PC-3 (cell line): Measurements from ENCODE around the gene KRTAP20-2. TPM values are rescaled to one million over a fixed set of nuclear protein-coding genes. Genes with fewer than 3 reads are reported as not detected.
A peak's percentile ranks its signal among the peaks of the same experiment; 100 is the strongest.

Experiments
- ATAC-seq: fragments of 200-7000 bp; cut with Tn5 transposase; 2 replicates; pipeline ENCODE4 v1.9.1; 2020; ENCODE audit warnings: mild to moderate bottlenecking, moderate library complexity
- BruUV-seq: library from RNA; stranded (reverse); fragments of 400-500 nt; replicated peaks from 2 replicates; lab custom pipeline; 2021; lab: Mats Ljungman, UMichigan
- CTCF ChIA-PET: fragments of 300-600 bp; sonication (Branson Sonifier 250); formaldehyde crosslinking; loops from one replicate; lab custom pipeline; 2022; ENCODE audit warnings: antibody characterized with exemption; lab: Charles Lee
- POLR2A ChIA-PET: fragments of 300-600 bp; sonication (Branson Sonifier 250); formaldehyde crosslinking; loops from one replicate; lab custom pipeline; 2022; ENCODE audit warnings: antibody characterized with exemption; ENCODE audit not compliant: unreplicated experiment; lab: Charles Lee
- DNase-seq: peaks from one replicate; pipeline ENCODE4 v3.0.0-alpha.2; 2015
- H2AFZ ChIP-seq: fragments of 300-600 bp; sonication (generic); 2 replicates; pipeline ENCODE4 v1.6.0; 2016; ENCODE audit warnings: antibody characterized with exemption, low read length
- H3F3A ChIP-seq: fragments of 300-600 bp; sonication (generic); one replicate; pipeline ENCODE4 v1.6.0; 2017; ENCODE audit warnings: antibody characterized with exemption, low read length, control low read depth, mild to moderate bottlenecking; ENCODE audit not compliant: unreplicated experiment
- H3K27ac ChIP-seq: fragments of 300-600 bp; sonication (generic); 2 replicates; pipeline ENCODE4 v1.5.1; 2016; ENCODE audit warnings: mild to moderate bottlenecking, low read length
- H3K27me3 ChIP-seq: fragments of 300-600 bp; sonication (generic); 2 replicates; pipeline ENCODE4 v1.6.1; 2016; ENCODE audit warnings: low read length, mixed read lengths
- H3K36me3 ChIP-seq: fragments of 300-600 bp; sonication (generic); 2 replicates; pipeline ENCODE4 v1.6.1; 2016; ENCODE audit warnings: low read depth, mixed run types, low read length, mixed read lengths
- H3K4me1 ChIP-seq: fragments of 300-600 bp; sonication (generic); 2 replicates; pipeline ENCODE4 v1.5.1; 2016; ENCODE audit warnings: low read length; ENCODE audit not compliant: insufficient read depth
- H3K4me2 ChIP-seq: fragments of 300-600 bp; sonication (generic); 2 replicates; pipeline ENCODE4 v1.6.0; 2016; ENCODE audit warnings: low read length
- H3K4me3 ChIP-seq: fragments of 300-600 bp; sonication (generic); 2 replicates; pipeline ENCODE4 v1.5.1; 2016; ENCODE audit warnings: mild to moderate bottlenecking, low read length, mixed read lengths
- H3K79me2 ChIP-seq: fragments of 300-600 bp; sonication (generic); 2 replicates; pipeline ENCODE4 v1.6.1; 2017; ENCODE audit warnings: low read length, mixed read lengths
- H3K9ac ChIP-seq: fragments of 300-600 bp; sonication (generic); 2 replicates; pipeline ENCODE4 v1.6.0; 2016; ENCODE audit warnings: mild to moderate bottlenecking, low read length
- H3K9me2 ChIP-seq: fragments of 300-600 bp; sonication (generic); replicated peaks from 2 replicates; pipeline ENCODE4 v1.6.1; 2016; ENCODE audit warnings: mixed run types, low read length, mixed read lengths
- H3K9me3 ChIP-seq: fragments of 300-600 bp; sonication (generic); 2 replicates; pipeline ENCODE4 v1.6.1; 2016; ENCODE audit warnings: low read length, mixed read lengths
- H4K20me1 ChIP-seq: fragments of 300-600 bp; sonication (generic); 2 replicates; pipeline ENCODE4 v1.6.1; 2016; ENCODE audit warnings: low read length, mixed read lengths
- CTCF ChIP-seq: fragments of 300-600 bp; sonication (generic); conservative IDR thresholded peaks from 2 replicates; pipeline ENCODE4 v1.5.1; 2017; ENCODE audit warnings: antibody characterized with exemption, low read depth, mild to moderate bottlenecking, low read length
- EZH2 ChIP-seq: fragments of 300-600 bp; sonication (generic); IDR thresholded peaks from one replicate; pipeline ENCODE4 v1.6.1; 2017; ENCODE audit warnings: antibody characterized with exemption, mild to moderate bottlenecking, low read length; ENCODE audit not compliant: unreplicated experiment
- EZH2phosphoT487 ChIP-seq: fragments of 300-600 bp; sonication (generic); IDR thresholded peaks from 2 replicates; pipeline ENCODE4 v1.6.1; 2018; ENCODE audit warnings: mild to moderate bottlenecking, antibody characterized with exemption, low read length, borderline replicate concordance
- intact Hi-C: fragments of 100-400 bp; cut with micrococcal nuclease; formaldehyde crosslinking; loops from 2 replicates; pipeline ENCODE4 v1.9.0; 2023
- total RNA-seq: library from RNA; depleted of rRNA; stranded (reverse); fragments of >200 nt; gene quantifications from 2 replicates; pipeline ENCODE4 v1.2.3, GENCODE V29; 2014; rRNA removed

KRTAP20-2 gene
- total RNA-seq, 1 experiment from 2014 or later = 0.51 TPM

GRCh38 chr21:30680586-30680985, 45.6 kb downstream of the KRTAP20-2 start:
- Histone ChIP-seq H2AFZ (no peak overlapping the region), H3F3A (no peaks in the 10 kb centered on the region), H3K4me3 (no peak overlapping the region), H3K9ac (no peak overlapping the region), H3K79me2 (no peaks in the 10 kb centered on the region), H3K27ac (no peak overlapping the region), H3K4me2 (no peak overlapping the region), H3K27me3 (no peaks in the 10 kb centered on the region), H4K20me1 (no peaks in the 10 kb centered on the region), H3K36me3 (no peaks in the 10 kb centered on the region), H3K4me1 (no peaks in the 10 kb centered on the region), H3K9me3 (no peaks in the 10 kb centered on the region), H3K9me2 (0 out of 2 replicates have a peak, but pooled peaks cover 5% of the 10 kb centered on the region)
- no TSS peak for BruUV-seq
- no peak for ATAC-seq
- TF ChIP-seq CTCF (no peak), EZH2phosphoT487 (no peak), EZH2 (no peak)
- CTCF ChIA-PET = no interaction called here
- DNase-seq = no peak
- intact Hi-C loops = no loop called here
- POLR2A ChIA-PET = no interaction called here

DNA sequence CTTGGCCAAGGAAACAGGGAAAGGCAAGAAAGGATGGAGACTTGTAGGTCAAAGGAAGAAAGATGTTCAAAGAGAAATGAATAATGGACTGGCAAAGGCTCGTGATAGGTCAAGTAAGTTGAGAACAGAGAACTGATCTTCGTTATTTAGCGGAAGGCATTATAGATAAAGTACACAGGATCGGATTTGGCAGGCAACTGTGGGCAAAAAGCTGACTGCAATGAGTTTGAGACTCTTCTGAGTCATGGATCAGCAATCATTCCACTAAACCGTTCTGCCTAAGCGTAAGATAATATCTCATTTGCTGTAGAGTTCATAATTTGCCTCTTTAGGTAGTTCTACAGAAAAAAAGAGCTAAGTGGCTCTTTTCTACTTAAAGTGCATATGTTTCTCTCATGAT, 49.5 kb downstream of the KRTAP20-2 start:
- Histone ChIP-seq H3K9me3 (no peaks in the 10 kb centered on the region), H3K4me3 (no peak overlapping the region), H3K4me2 (no peak overlapping the region), H3K79me2 (no peaks in the 10 kb centered on the region), H3K36me3 (no peaks in the 10 kb centered on the region), H3K4me1 (no peaks in the 10 kb centered on the region), H4K20me1 (no peaks in the 10 kb centered on the region), H2AFZ (no peak overlapping the region), H3K27me3 (no peaks in the 10 kb centered on the region), H3F3A (no peaks in the 10 kb centered on the region), H3K9ac (no peak overlapping the region), H3K27ac (no peak overlapping the region), H3K9me2 (no peaks in the 10 kb centered on the region)
- intact Hi-C loops = no loop called here
- 0 out of 2 replicates have a peak, but pooled peaks have one; percentile 31 for ATAC-seq
- BruUV-seq = no TSS peak
- POLR2A ChIA-PET = interaction anchor here (0.6 kb wide), 1 partner anchor 236 kb away, joined by 5 read pairs; no protein-coding TSS in a partner anchor
- peak; percentile 22 for DNase-seq
- CTCF ChIA-PET = no interaction called here
- no peak for TF ChIP-seq EZH2
- no peak for TF ChIP-seq EZH2phosphoT487
- no peak for TF ChIP-seq CTCF

Other genes starting within 250 kb of the KRTAP20-2 start
- gene KRTAP13-1, start 239.2 kb upstream of the KRTAP20-2 start, total RNA-seq = not detected in 2 replicates
- gene KRTAP13-3, start 209.3 kb upstream of the KRTAP20-2 start, total RNA-seq = not detected in 2 replicates
- not detected in 2 replicates for gene KRTAP13-4, start 205.0 kb upstream of the KRTAP20-2 start, total RNA-seq
- gene KRTAP15-1, start 194.9 kb upstream of the KRTAP20-2 start, total RNA-seq = not detected in 2 replicates
- not detected in 2 replicates for gene KRTAP19-1, start 154.8 kb upstream of the KRTAP20-2 start, total RNA-seq
- not detected in 2 replicates for gene KRTAP19-2, start 147.8 kb upstream of the KRTAP20-2 start, total RNA-seq
- not detected in 2 replicates for gene KRTAP19-3, start 143.2 kb upstream of the KRTAP20-2 start, total RNA-seq
- not detected in 2 replicates for gene KRTAP19-4, start 138.0 kb upstream of the KRTAP20-2 start, total RNA-seq
- gene KRTAP19-5, start 133.1 kb upstream of the KRTAP20-2 start, total RNA-seq = not detected in 2 replicates
- not detected in 2 replicates for gene KRTAP19-6, start 93.3 kb upstream of the KRTAP20-2 start, total RNA-seq
- gene KRTAP19-7, start 73.9 kb upstream of the KRTAP20-2 start, total RNA-seq = not detected in 2 replicates
- gene KRTAP22-2, start 44.8 kb upstream of the KRTAP20-2 start, total RNA-seq = not detected in 2 replicates
- not detected in 2 replicates for gene KRTAP6-3, start 42.8 kb upstream of the KRTAP20-2 start, total RNA-seq
- gene KRTAP6-2, start 36.3 kb upstream of the KRTAP20-2 start, total RNA-seq = not detected in 2 replicates
- not detected in 2 replicates for gene KRTAP22-1, start 34.1 kb upstream of the KRTAP20-2 start, total RNA-seq
- not detected in 2 replicates for gene KRTAP6-1, start 21.3 kb upstream of the KRTAP20-2 start, total RNA-seq
- gene KRTAP20-1, start 18.8 kb upstream of the KRTAP20-2 start, total RNA-seq = not detected in 2 replicates
- gene KRTAP20-4, start 14.6 kb upstream of the KRTAP20-2 start, total RNA-seq = not detected in 2 replicates
- gene KRTAP20-3, start 7.7 kb downstream of the KRTAP20-2 start, total RNA-seq = not detected in 2 replicates
- gene KRTAP21-3, start 83.6 kb downstream of the KRTAP20-2 start, total RNA-seq = not detected in 2 replicates
- not detected in 2 replicates for gene KRTAP21-2, start 112.1 kb downstream of the KRTAP20-2 start, total RNA-seq
- gene KRTAP21-1, start 120.2 kb downstream of the KRTAP20-2 start, total RNA-seq = not detected in 2 replicates
- not detected in 2 replicates for gene KRTAP8-1, start 178.1 kb downstream of the KRTAP20-2 start, total RNA-seq
- not detected in 2 replicates for gene KRTAP7-1, start 194.6 kb downstream of the KRTAP20-2 start, total RNA-seq
- not detected in 2 replicates for gene KRTAP11-1, start 246.4 kb downstream of the KRTAP20-2 start, total RNA-seq